ENCODE results near the gene OSGIN1. TPM values are rescaled to one million over a fixed set of nuclear protein-coding genes. Genes with fewer than 3 reads are reported as not detected.

OSGIN1 gene
- total and polyA plus RNA-seq, 7 donors: 3.6 to 9.9 (median 5.4) TPM

DNA sequence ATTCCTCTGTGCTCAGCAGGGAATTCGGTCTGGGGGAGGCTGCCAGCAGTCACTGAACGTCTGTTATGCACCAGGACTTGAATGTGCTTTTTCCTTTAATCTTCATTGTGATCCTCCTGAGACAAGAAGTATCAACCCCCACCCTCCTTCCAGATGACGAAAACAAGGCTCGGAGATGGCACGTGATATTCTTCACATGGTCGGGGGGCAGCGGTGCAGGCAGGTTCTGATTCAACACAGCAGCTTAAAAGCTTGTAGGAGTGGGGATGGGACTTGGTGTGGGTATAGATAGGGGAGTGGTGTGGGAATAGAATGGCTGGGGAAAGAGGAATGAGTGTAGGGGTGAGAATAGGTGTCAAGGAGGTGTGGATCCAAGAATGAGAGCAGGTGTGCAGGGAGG lies 21.4 kb downstream of the OSGIN1 start:
- Histone ChIP-seq H3K27me3 (peaks cover 0 to 4% (median 3%) of the 10 kb centered on the region in 3 donors), H3K27ac (no peak overlapping the region), H3K4me3 (no peak overlapping the region), H3K36me3 (no peaks in the 10 kb centered on the region), H3K4me1 (no peaks in the 10 kb centered on the region), H3K9me3 (peaks cover 0 to 8% (median 0%) of the 10 kb centered on the region in 4 donors)
- intact Hi-C loops (cut with DNase I): no loop called here
- DNase-seq: no peak
- WGBS, 2 donors: 61 to 65% methylated on average over 7 of the region's 7 CpGs
- TF ChIP-seq POLR2AphosphoS5 (IDR thresholded peaks at IDR 0.05) (no peak), CTCF (IDR thresholded peaks at IDR 0.05) (no peak), EP300 (IDR thresholded peaks at IDR 0.05) (no peak), POLR2A (IDR thresholded peaks at IDR 0.05) (no peak)

DNA sequence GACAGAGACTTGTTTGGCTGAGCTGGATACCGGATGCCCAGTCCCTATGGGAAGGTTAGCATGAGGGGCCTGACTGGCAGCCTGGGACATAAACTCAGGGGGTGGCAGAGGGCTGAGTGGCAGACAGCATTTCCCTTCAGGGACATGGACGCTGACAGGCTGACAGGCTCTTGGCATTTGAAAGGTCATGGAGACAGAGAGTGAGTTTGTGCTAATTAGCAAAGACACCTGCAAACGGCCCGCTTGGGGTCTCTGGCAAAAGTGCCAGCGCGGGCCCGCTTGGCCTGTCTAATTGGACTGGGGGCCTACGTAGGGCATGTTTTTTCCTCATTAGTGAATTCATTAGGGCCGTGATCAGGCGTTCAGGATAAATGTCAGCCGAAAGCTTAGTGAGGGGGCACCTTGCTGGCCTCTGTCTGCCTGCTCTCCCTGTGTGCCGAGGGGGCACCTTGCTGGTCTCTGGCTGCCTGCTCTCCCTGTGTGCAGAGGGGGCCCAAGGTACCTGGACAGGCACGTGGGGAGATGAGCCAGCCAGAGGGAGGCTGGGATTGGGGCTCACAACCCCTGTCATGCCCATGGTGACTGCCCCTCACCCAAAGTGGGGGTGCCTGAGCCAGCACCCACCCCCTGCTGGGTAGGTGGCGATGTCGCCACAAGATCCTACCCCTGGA lies 22.7 kb downstream of the OSGIN1 start:
- WGBS, 2 donors: 80 to 81% methylated on average over 15 of the region's 15 CpGs
- intact Hi-C loops (cut with DNase I): no loop called here

GRCh38 chr16:83977056-83977815 lies 24.2 kb downstream of the OSGIN1 start:
- intact Hi-C loops (cut with DNase I): no loop called here

More for the DNA sequence above, 22.7 kb downstream of the OSGIN1 start:
- H3K27ac ChIP-seq: no peak overlapping the region
- H3K9me3 ChIP-seq: peaks cover 0 to 8% (median 0%) of the 10 kb centered on the region in 4 donors
- no peaks in the 10 kb centered on the region for H3K36me3 ChIP-seq
- DNase-seq: no peak
- H3K27me3 ChIP-seq: no peaks in the 10 kb centered on the region
- TF ChIP-seq EP300 (IDR thresholded peaks at IDR 0.05) (no peak), POLR2A (IDR thresholded peaks at IDR 0.05) (no peak), CTCF (IDR thresholded peaks at IDR 0.05) (no peak)
- H3K4me3 ChIP-seq: no peak overlapping the region
- no peaks in the 10 kb centered on the region for H3K4me1 ChIP-seq

DNA sequence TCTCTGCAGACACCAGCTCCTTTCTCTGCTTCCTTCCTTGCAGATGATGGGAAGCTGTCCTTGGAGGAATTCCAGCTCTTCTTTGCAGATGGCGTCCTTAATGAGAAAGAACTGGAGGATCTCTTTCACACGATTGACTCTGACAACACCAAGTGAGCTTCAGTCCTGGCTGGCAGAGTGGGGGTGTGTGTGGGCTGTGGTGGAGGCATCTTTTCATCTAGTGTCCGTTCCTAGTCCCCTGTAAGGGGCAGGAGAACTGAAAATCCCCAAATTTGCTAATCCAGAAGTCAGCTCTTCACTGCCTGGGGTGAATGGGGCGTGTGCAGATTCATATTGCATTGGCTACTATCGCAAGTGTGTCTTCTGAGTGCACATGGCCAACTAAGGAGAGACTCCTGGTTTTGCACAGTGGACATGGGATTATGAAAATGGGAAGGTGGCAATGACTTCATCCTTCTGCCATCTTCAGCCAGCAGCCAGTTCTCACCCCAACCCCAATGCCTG lies 25.4 kb downstream of the OSGIN1 start:
- intact Hi-C loops (cut with DNase I): no loop called here
- H3K4me3 ChIP-seq: no peak overlapping the region
- H3K36me3 ChIP-seq: no peaks in the 10 kb centered on the region
- H3K27me3 ChIP-seq: no peaks in the 10 kb centered on the region
- no peak for TF ChIP-seq EP300 (IDR thresholded peaks at IDR 0.05)
- TF ChIP-seq POLR2AphosphoS5 (IDR thresholded peaks at IDR 0.05): no peak
- no peak for TF ChIP-seq CTCF (IDR thresholded peaks at IDR 0.05)
- TF ChIP-seq POLR2A (IDR thresholded peaks at IDR 0.05): no peak
- H3K4me1 ChIP-seq: no peaks in the 10 kb centered on the region
- DNase-seq: no peak
- peaks cover 0 to 8% (median 0%) of the 10 kb centered on the region in 4 donors for H3K9me3 ChIP-seq
- H3K27ac ChIP-seq: no peak overlapping the region
- 81 to 88% methylated on average over 5 of the region's 5 CpGs for whole genome bisulfite sequencing, 2 donors

More at GRCh38 chr16:83977056-83977815, 24.2 kb downstream of the OSGIN1 start:
- no peaks in the 10 kb centered on the region for H3K36me3 ChIP-seq
- H3K4me3 ChIP-seq: no peak overlapping the region
- TF ChIP-seq POLR2AphosphoS5 (IDR thresholded peaks at IDR 0.05): no peak
- TF ChIP-seq CTCF (IDR thresholded peaks at IDR 0.05): no peak
- TF ChIP-seq POLR2A (IDR thresholded peaks at IDR 0.05): no peak
- no peak for TF ChIP-seq EP300 (IDR thresholded peaks at IDR 0.05)
- no peaks in the 10 kb centered on the region for H3K27me3 ChIP-seq
- no peak for DNase-seq
- peaks cover 0 to 8% (median 0%) of the 10 kb centered on the region in 4 donors for H3K9me3 ChIP-seq
- H3K27ac ChIP-seq: no peak overlapping the region
- no peaks in the 10 kb centered on the region for H3K4me1 ChIP-seq
- WGBS, 2 donors: 83 to 90% methylated on average over 6 of the region's 6 CpGs
